GM12864 (cell line): ENCODE results near the gene ZNF775.

ENCODE experiments used
- DNase-seq: peaks from one replicate; pipeline ENCODE4 v3.0.0-alpha.2; 2011; ENCODE audit warnings: low read depth
- H3K4me3 ChIP-seq: 2 replicates; pipeline ENCODE4 v1.5.1; 2011; ENCODE audit warnings: mild to moderate bottlenecking, low read depth, low read length, control low read depth
- TF ChIP-seq, protein P1 (sequence below): IDR thresholded peaks from 2 replicates; pipeline ENCODE4 v1.5.1; 2011; ENCODE audit warnings: low read depth, mild to moderate bottlenecking, moderate library complexity, low read length, control low read depth, inconsistent platforms; ENCODE audit errors: missing control alignments

The ZNF775 gene

DNA sequence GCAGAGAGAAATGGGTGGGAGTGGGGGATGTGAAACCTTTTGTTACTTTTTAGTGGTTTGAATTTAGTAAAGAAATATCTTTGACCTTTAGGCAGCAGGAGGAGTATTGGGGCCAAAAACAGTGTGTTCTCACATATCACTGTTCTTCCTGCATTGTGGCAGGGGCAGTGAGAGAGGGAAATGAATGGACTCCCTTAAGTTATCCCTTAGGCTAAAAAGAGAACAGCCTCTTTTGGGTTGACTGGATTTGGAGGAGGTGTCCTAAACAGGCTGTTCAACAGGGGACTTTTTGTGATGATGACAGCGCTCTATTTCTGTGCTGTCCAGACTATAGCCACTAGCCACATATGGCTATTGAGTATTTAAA lies 22.3 kb downstream of the ZNF775 start:
- TF ChIP-seq, protein P1, sequence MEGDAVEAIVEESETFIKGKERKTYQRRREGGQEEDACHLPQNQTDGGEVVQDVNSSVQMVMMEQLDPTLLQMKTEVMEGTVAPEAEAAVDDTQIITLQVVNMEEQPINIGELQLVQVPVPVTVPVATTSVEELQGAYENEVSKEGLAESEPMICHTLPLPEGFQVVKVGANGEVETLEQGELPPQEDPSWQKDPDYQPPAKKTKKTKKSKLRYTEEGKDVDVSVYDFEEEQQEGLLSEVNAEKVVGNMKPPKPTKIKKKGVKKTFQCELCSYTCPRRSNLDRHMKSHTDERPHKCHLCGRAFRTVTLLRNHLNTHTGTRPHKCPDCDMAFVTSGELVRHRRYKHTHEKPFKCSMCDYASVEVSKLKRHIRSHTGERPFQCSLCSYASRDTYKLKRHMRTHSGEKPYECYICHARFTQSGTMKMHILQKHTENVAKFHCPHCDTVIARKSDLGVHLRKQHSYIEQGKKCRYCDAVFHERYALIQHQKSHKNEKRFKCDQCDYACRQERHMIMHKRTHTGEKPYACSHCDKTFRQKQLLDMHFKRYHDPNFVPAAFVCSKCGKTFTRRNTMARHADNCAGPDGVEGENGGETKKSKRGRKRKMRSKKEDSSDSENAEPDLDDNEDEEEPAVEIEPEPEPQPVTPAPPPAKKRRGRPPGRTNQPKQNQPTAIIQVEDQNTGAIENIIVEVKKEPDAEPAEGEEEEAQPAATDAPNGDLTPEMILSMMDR = no peak
- H3K4me3 ChIP-seq = no peak overlapping the region
- DNase-seq = no peak

DNA sequence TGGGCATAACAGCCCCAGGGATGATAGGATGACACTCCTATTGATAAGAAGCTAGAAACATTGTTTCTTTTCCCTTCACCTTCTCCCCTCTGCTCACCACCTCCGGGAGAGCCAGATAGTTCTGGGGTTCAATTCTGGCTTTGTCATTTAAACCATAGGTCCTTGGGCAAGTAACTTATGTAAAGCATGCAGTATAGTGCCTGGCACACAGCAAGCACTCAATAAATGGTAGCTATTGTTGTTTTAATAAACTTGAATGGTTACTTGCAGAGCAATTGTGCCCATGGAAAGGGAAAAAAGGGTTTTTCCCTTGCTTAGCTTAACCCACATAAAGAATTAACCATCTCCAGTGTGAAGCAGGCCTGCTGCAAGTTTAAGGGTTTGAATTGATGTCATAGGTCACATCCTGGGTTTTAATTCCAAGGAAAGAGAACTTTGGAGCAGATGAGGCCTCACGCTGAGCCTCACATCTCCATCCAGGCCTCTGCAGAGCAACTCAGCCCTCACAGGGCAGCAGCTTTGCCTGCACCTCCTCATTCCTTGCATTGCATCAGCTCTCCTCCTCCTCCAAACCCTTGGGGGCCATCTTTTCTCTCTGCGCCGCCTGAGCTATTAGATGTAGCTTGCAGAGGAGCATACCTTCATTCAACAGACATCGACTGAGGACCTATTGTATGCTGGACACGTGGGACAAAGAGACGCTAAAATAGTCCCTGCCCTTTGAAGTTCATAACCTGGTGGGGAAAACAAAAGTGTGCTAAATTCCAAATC lies 22.9 kb downstream of the ZNF775 start:
- no peak overlapping the region for H3K4me3 ChIP-seq
- TF ChIP-seq, protein P1 = no peak
- no peak for DNase-seq

DNA sequence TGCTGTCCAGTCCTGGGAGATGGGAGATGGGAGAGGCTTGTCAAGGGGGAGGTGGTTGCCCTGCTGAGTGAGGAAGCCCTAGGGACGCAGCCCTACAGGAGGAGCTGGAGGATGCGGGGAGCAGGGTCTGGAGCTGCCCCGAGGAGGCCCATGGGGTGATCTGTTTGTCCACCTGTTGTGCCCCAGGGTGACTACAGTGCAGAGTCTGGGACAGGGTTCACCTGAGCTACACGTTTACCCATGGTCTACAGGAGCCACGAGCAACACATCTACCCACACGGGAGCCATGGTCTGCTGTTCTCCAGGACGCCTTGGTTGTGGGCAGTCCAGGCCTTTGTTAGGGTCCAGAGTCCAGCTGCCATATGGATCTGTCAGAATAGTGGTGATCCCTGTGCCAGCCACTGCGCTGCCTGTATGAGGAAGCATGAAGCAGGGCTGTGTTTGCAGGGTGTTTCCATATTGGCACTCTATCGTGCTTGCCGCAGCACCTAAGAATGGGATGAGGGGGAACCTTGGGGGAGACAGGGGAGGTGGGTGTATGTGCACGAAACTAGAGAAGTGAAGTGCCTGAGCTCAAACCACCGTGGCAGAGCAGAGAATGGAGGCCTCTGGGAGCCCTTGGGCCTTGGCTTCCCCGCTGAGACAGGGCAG lies 23.7 kb downstream of the ZNF775 start:
- TF ChIP-seq, protein P1 = no peak
- H3K4me3 ChIP-seq = no peak overlapping the region
- no peak for DNase-seq

DNA sequence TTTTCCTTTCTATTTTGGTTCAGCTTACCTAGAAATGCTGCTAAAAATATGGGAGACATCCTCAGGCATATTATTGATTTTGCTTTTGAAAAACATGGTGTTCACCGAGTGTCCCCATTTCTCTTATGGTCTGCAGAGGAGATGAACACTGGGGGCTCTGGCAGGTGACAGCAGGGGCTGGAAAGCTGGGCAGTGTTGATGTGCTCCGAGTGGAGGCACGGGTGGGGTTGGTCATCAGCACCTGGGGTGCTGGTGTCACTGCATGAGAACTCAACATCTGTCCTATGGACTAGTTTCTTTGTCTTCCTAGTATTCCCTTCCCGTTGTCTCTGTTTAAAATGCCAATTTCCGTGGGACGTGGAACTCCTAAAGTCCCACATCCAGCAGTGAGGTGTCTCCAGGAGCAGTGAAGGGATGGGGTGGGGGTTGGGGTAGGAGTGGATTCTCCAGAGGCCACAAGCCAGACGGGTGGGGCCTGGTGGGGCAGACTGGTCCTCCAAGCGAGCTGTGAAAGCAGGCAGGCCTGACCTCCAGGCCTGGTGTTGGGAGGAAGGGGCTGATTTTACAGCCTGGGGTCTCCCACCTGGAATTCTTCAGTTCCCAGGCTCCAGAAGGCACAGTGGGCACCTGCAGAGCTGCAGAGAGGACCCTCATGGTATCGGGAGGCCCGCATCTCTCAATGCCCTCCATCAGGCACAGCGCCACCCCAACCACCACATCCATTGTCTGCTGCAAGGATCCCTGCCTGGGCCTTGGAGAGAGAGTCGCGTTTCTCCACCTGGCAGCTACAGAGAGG lies 24.4 kb downstream of the ZNF775 start:
- DNase-seq = no peak
- TF ChIP-seq, protein P1 = no peak
- H3K4me3 ChIP-seq = no peak overlapping the region; the same call in 1 of the 2 replicates

DNA sequence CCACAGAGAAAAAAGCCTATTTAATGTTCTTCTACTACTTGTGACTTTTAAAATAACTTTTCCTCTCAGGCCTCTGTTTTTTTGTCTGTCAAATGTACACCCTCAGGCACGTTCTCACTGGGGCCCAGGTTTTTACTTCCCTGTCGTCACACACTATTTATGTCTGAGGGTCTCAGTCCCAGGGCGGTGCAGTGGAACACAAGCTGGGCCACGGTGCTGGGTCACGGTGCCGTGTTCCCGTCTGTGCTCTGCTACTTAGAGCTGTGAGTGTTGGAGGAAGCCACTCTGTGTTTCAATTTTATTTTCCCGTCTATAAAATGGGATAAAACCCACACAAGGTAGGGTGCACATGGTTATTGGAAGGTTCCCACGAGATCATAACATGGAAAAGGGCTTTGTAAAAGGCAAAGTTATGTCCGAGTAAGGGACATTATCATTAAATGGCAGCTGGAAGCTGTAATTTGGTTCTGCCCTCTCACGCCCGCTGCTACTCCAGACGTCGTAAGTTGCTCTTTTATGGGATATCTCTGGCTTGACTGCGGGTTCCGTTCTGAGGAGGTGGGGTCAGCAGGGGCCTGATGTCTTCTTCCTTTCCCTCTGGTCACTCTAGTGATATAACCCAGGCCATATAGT lies 25.2 kb downstream of the ZNF775 start:
- TF ChIP-seq, protein P1 = no peak
- H3K4me3 ChIP-seq = peak overlapping the region; percentile 67
- no peak for DNase-seq

DNA sequence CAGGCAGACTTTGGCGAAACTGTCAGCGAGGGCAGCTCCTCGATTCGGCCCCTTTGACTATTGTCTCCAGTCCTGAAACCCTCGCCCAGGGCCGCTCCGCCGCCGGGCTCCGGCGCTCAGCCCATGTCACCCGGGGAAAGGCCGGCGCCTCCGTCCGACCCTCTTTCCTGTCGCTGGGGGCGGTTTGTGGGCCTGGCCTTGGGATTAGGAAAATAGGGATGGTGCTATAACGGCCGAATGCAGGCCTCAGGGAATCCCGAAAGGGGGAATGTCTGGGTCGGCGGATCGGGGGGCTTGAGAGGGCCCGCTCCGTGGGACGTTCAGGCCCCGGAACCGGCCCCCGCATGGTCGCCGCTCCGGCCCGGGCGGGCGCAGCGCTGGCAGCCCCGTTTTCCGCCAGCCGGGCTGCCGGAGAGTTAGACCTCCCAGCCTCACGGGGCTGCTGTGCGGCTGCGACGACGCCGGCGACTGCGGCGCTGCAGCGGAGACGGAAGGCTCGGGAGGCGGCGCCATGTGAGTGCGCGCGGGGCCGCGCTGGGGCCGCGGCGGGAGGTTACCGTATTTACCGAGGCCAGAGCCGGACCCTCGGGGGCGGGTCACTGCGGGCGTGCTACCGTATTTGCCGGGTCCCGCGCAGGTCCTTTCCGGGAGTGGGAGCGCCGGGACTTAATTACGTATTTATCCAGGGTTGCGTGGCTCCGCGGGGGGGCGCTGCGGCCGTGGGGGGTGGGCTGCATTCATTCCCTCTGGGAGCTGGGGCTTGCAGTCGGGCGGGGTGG lies 25.9 kb downstream of the ZNF775 start:
- TF ChIP-seq, protein P1 = peak; percentile 19
- H3K4me3 ChIP-seq = peak overlapping the region; percentile 67
- peak; percentile 64 for DNase-seq
